ENCODE measurements around the gene OR2A5.

DNA sequence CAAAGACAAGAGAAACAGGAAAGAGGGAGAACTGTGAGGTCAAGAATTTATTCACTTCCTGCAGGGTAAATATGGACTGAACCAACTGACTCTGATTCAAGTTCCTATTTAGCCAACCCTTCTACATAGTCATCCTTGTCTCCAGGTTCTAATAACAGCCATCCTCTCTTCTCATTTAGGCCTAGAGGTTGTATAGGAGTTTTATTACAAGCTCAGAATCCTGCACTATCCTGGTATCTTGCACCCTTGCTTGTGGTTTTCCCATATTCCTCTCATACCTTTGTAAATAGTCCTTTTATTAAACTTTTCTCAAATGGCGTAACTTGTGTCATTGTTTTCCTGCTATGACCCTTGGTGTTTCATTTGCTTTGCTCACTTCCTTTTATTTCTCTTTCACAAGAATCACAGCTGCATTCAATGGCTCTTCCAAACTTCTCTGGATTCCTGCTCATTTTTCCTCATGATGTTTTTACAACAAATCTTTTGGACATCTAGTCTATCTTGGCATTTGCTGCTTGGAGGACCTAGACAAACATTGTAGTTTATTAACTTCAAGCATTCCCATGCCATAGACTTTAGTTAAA lies 12.4 kb upstream of the OR2A5 start:
- TF ChIP-seq, protein P1, sequence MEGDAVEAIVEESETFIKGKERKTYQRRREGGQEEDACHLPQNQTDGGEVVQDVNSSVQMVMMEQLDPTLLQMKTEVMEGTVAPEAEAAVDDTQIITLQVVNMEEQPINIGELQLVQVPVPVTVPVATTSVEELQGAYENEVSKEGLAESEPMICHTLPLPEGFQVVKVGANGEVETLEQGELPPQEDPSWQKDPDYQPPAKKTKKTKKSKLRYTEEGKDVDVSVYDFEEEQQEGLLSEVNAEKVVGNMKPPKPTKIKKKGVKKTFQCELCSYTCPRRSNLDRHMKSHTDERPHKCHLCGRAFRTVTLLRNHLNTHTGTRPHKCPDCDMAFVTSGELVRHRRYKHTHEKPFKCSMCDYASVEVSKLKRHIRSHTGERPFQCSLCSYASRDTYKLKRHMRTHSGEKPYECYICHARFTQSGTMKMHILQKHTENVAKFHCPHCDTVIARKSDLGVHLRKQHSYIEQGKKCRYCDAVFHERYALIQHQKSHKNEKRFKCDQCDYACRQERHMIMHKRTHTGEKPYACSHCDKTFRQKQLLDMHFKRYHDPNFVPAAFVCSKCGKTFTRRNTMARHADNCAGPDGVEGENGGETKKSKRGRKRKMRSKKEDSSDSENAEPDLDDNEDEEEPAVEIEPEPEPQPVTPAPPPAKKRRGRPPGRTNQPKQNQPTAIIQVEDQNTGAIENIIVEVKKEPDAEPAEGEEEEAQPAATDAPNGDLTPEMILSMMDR (IDR thresholded peaks at IDR 0.05): no peak
- TF ChIP-seq POLR2A (IDR thresholded peaks at IDR 0.05): no peak

Data from tibial nerve (tissue), 3 donors.